ENCODE results near the gene AP5Z1.

DNA sequence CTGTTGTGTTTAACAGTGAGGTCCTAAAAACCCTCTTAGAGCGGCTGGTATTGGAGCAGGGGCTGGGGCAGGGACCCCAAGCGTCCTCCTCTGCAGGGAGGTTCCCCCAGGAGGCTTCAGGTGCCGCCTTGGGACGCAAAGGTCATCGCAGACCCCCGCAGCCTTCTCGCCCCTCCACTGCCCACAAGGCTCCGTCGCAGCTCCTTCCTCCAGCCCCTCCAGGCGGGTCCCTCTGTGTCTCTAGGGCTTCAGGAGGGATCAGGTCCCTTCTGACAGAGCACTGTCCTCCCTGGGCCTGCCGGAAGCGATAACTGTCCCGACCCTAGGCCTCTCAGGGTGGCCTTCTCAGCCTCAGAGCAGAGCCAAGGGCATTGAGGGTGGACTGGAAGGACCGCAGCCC lies 26.1 kb upstream of the AP5Z1 start:
- TF ChIP-seq CTCF (IDR thresholded peaks at IDR 0.05; ENCODE audit: insufficient read depth, low read length) (no peak), POLR2AphosphoS5 (IDR thresholded peaks at IDR 0.05; ENCODE audit: low read depth) (no peak), REST (IDR thresholded peaks at IDR 0.05; ENCODE audit: insufficient replicate concordance, low read depth) (no peak), GABPA (IDR thresholded peaks at IDR 0.05; ENCODE audit: low read depth) (no peak)
